ENCODE results near the gene ANO4.

GRCh38 chr12:101045486-101046464 lies 251.2 kb downstream of the ANO4 start:
- TF ChIP-seq SPI1 (IDR thresholded peaks at IDR 0.05; ENCODE audit: borderline replicate concordance, low read depth) (no peak), CTCF (IDR thresholded peaks at IDR 0.05; ENCODE audit: insufficient read depth, low read length) (no peak), POLR2AphosphoS5 (IDR thresholded peaks at IDR 0.05; ENCODE audit: low read depth) (no peak), GABPA (IDR thresholded peaks at IDR 0.05; ENCODE audit: low read depth) (no peak)
- TF ChIP-seq, protein P1, sequence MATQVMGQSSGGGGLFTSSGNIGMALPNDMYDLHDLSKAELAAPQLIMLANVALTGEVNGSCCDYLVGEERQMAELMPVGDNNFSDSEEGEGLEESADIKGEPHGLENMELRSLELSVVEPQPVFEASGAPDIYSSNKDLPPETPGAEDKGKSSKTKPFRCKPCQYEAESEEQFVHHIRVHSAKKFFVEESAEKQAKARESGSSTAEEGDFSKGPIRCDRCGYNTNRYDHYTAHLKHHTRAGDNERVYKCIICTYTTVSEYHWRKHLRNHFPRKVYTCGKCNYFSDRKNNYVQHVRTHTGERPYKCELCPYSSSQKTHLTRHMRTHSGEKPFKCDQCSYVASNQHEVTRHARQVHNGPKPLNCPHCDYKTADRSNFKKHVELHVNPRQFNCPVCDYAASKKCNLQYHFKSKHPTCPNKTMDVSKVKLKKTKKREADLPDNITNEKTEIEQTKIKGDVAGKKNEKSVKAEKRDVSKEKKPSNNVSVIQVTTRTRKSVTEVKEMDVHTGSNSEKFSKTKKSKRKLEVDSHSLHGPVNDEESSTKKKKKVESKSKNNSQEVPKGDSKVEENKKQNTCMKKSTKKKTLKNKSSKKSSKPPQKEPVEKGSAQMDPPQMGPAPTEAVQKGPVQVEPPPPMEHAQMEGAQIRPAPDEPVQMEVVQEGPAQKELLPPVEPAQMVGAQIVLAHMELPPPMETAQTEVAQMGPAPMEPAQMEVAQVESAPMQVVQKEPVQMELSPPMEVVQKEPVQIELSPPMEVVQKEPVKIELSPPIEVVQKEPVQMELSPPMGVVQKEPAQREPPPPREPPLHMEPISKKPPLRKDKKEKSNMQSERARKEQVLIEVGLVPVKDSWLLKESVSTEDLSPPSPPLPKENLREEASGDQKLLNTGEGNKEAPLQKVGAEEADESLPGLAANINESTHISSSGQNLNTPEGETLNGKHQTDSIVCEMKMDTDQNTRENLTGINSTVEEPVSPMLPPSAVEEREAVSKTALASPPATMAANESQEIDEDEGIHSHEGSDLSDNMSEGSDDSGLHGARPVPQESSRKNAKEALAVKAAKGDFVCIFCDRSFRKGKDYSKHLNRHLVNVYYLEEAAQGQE (IDR thresholded peaks at IDR 0.05; ENCODE audit: insufficient replicate concordance, low read depth) = no peak

Data from HL-60 (cell line).